HAP-1 (cell line): ENCODE results near the gene ACMSD.
A peak's percentile ranks its signal among the peaks of the same experiment; 100 is the strongest.

ENCODE experiments used
- DNase-seq, 2 experiments: peaks; one replicate each; pipeline ENCODE4 v3.0.0-alpha.2; 2016 to 2020; ENCODE audit warnings: low spot score in 2 of 2
- H3K27me3 ChIP-seq: fragments of 250-450 bp; sonication (Bioruptor Pico); 2 replicates; pipeline ENCODE4 v1.5.1; 2020; ENCODE audit warnings: low read depth, mild to moderate bottlenecking, moderate library complexity
- H3K36me3 ChIP-seq: fragments of 250-450 bp; sonication (Bioruptor Pico); replicated peaks from 2 replicates; pipeline ENCODE4 v1.5.1; 2020; ENCODE audit warnings: mild to moderate bottlenecking
- H3K4me1 ChIP-seq: fragments of 250-450 bp; sonication (Bioruptor Pico); 2 replicates; pipeline ENCODE4 v1.5.1; 2020; ENCODE audit warnings: mild to moderate bottlenecking
- H3K4me3 ChIP-seq: fragments of 250-450 bp; sonication (Bioruptor Pico); 2 replicates; pipeline ENCODE4 v1.5.1; 2020; ENCODE audit warnings: mild to moderate bottlenecking, moderate library complexity
- H3K9me3 ChIP-seq: fragments of 250-450 bp; sonication (Bioruptor Pico); 2 replicates; pipeline ENCODE4 v1.5.1; 2020; ENCODE audit warnings: mild to moderate bottlenecking, moderate library complexity
- in situ Hi-C: fragments of 300-500 bp; cut with MboI; formaldehyde crosslinking; loops from 3 replicates; pipeline ENCODE4 v1.14.3; 2020; ENCODE audit warnings: low sequenced_read_pairs, inconsistent platforms, mixed read lengths

ACMSD gene

GRCh38 chr2:134863446-134863845, 25.0 kb downstream of the ACMSD start:
- Histone ChIP-seq H3K9me3 (no peaks in the 10 kb centered on the region), H3K4me1 (no peaks in the 10 kb centered on the region), H3K4me3 (no peak overlapping the region), H3K27me3 (0 out of 2 replicates have a peak, but pooled peaks cover 4% of the 10 kb centered on the region), H3K36me3 (no peaks in the 10 kb centered on the region)
- in situ Hi-C loops, result no loop called here
- no peak for DNase-seq

- H3K4me1 ChIP-seq, result no peaks in the 10 kb centered on the region
- no peaks in the 10 kb centered on the region for H3K9me3 ChIP-seq
- no peaks in the 10 kb centered on the region for H3K36me3 ChIP-seq
- in situ Hi-C loops, result no loop called here
- no peak for DNase-seq
- no peak overlapping the region for H3K4me3 ChIP-seq
- no peaks in the 10 kb centered on the region for H3K27me3 ChIP-seq
Observed at GRCh38 chr2:134865067-134865787, 26.8 kb downstream of the ACMSD start.

DNA sequence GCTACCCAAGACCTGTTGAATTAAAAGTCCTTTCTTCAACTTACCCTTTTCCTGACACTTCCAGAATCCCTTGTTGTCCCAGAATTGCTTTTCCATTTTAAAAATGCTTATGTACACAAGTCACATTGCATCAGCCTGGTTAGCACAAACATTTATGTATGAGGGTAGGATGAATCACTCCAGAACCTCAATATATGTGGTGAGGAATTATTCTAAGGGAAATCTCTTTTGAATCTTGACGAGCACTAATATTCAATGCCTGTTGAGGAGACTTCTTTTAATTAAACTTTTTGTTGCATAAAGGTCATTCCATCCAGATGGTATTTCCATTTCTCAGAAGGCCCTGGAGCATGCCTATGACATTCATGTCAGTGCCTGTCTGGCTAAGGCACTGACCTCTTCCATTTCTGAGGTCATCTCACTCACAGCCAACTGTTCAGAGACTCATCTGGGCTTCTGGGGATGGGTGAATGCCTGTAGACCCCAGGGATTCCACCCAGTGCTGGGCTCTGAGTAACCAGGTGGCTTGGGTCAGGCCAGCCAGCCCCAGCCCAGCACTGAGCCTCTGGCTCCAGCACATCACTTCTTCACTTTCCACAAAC, 28.2 kb downstream of the ACMSD start:
- no peaks in the 10 kb centered on the region for H3K36me3 ChIP-seq
- in situ Hi-C loops, result no loop called here
- H3K4me1 ChIP-seq, result no peaks in the 10 kb centered on the region
- no peaks in the 10 kb centered on the region for H3K27me3 ChIP-seq
- H3K4me3 ChIP-seq, result no peak overlapping the region
- no peak for DNase-seq
- H3K9me3 ChIP-seq, result no peaks in the 10 kb centered on the region

- DNase-seq, result no peak
- in situ Hi-C loops, result no loop called here
Observed at GRCh38 chr2:134869946-134870736, 31.7 kb downstream of the ACMSD start.

DNA sequence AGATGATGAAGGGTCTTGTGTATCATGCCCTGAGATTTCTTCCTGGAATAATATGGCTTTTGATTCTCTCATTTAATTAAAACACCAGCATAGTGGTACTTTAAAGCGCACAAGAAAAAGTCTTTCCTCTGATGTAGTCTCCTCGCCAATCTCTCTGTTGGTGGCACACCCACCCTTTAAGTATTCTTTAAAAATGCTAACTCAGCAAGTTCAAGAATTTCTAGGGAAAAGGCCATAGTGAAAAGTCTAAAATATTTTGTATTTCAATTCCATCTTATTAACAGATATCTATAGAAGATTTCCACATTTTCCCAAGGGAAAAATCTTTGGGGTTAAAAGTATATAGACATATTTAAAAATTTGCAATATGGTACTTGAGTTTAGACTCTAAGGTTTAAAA, 34.7 kb downstream of the ACMSD start:
- Histone ChIP-seq H3K9me3 (no peaks in the 10 kb centered on the region), H3K36me3 (no peaks in the 10 kb centered on the region), H3K4me1 (no peaks in the 10 kb centered on the region), H3K4me3 (no peak overlapping the region), H3K27me3 (no peaks in the 10 kb centered on the region)
- DNase-seq, result no peak
- in situ Hi-C loops, result no loop called here

More at GRCh38 chr2:134869946-134870736, 31.7 kb downstream of the ACMSD start:
- no peaks in the 10 kb centered on the region for H3K36me3 ChIP-seq
- no peak overlapping the region for H3K4me3 ChIP-seq
- H3K4me1 ChIP-seq, result no peaks in the 10 kb centered on the region
- no peaks in the 10 kb centered on the region for H3K27me3 ChIP-seq
- H3K9me3 ChIP-seq, result no peaks in the 10 kb centered on the region

DNA sequence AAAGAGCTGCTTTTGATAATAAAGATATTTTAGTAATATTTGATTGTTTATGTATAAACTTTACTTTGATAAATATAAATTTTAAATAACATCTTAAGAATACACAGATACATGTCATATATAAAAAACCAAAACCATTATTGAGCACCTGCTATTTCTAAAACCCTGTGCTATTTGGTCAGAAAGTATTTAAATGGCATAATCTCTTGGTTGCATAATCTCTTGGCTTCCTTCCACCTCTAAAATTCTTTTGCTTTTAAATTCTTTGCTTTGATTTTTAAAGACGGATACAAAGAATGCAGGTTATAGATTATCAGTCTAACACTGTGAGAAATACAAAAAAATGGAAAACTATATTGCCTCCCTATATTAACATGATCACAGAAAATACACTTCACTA, 36.9 kb downstream of the ACMSD start:
- H3K36me3 ChIP-seq, result no peaks in the 10 kb centered on the region
- H3K4me1 ChIP-seq, result no peaks in the 10 kb centered on the region
- H3K4me3 ChIP-seq, result no peak overlapping the region
- no peak for DNase-seq
- in situ Hi-C loops, result no loop called here
- no peaks in the 10 kb centered on the region for H3K27me3 ChIP-seq
- no peaks in the 10 kb centered on the region for H3K9me3 ChIP-seq

GRCh38 chr2:134882773-134883172, 44.4 kb downstream of the ACMSD start:
- no peaks in the 10 kb centered on the region for H3K27me3 ChIP-seq
- DNase-seq, result no peak
- H3K4me3 ChIP-seq, result no peak overlapping the region
- H3K36me3 ChIP-seq, result no peaks in the 10 kb centered on the region
- no peaks in the 10 kb centered on the region for H3K9me3 ChIP-seq
- in situ Hi-C loops, result no loop called here
- H3K4me1 ChIP-seq, result no peaks in the 10 kb centered on the region

DNA sequence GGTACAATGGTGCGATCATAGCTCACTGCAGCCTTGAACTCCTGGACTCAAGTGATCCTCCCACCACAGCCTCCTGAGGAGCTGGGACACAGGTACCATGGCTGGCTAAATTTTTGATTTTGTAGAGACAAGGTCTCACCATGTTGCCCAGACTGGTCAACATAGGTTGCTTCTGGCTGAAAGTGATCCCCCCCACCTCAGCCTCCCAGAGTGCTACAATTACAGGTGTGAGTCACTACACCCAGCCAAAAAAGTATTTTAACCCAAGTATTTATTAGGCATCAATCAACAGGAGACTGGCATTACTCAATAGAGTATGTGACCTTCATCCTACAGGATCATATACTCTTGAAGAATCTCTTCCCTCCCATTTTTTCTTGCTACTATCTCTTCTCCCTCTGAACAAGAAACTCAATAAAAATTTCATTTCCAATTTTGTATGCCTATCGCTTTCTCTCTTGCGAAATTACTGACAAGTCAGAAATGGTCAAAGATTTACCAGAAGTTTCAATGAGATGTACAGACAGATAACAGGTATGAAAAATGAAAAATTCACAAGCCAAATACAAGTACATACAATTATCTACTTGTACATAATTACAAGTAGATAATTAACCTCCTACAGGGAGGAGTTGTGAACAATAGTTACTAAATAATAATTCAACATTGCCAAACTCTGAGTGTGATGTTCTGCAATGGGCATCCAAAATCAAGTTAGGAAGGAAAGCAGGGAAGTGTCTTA, 45.3 kb downstream of the ACMSD start:
- in situ Hi-C loops, result no loop called here
- DNase-seq, result no peak
- Histone ChIP-seq H3K4me3 (no peak overlapping the region), H3K9me3 (no peaks in the 10 kb centered on the region), H3K27me3 (no peaks in the 10 kb centered on the region), H3K4me1 (no peaks in the 10 kb centered on the region), H3K36me3 (no peaks in the 10 kb centered on the region)

GRCh38 chr2:134884435-134884834, 46.0 kb downstream of the ACMSD start:
- in situ Hi-C loops, result no loop called here
- Histone ChIP-seq H3K27me3 (no peaks in the 10 kb centered on the region), H3K4me3 (no peak overlapping the region), H3K9me3 (no peaks in the 10 kb centered on the region), H3K36me3 (no peaks in the 10 kb centered on the region), H3K4me1 (no peaks in the 10 kb centered on the region)
- no peak for DNase-seq

DNA sequence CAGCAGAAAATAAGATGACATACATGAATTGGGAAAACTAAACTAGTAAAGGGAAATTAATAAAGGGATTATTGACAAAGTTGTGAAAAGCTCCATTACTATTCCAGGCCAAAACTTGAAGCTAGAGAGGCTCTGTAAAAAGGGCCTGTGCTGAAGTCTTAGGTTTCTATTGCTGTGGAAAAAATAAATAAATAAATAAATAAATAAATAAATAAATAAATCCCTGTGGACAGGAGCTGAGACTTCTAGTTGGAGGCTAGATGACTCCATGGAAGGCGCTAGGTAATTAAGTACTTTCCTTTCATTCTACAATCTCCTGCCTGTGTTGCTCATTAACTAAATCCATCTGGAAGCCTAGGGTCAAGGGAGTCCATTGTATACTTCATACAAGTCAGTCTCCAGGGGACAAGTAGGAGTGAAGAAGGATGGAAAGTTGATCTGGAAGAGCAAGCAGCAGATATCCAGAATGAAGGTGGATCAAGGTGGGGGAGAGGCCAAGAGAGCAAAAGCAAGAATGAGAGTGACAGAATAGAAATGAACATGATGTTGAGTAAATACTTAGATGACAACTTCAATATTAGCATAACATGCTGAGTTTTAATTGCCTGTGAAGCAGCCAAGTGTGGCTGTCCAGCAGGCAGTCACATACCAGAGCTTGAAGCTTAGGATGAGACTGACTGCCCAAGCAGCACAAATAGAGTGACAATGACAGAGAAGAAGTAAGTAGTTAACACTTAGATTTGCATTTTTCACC, 54.0 kb downstream of the ACMSD start:
- no peaks in the 10 kb centered on the region for H3K4me1 ChIP-seq
- H3K9me3 ChIP-seq, result no peaks in the 10 kb centered on the region
- no peaks in the 10 kb centered on the region for H3K36me3 ChIP-seq
- no peak for DNase-seq
- in situ Hi-C loops, result no loop called here
- H3K27me3 ChIP-seq, result peaks cover 12% of the 10 kb centered on the region
- H3K4me3 ChIP-seq, result no peak overlapping the region

- no peak overlapping the region for H3K4me3 ChIP-seq
- no peaks in the 10 kb centered on the region for H3K36me3 ChIP-seq
- H3K9me3 ChIP-seq, result no peaks in the 10 kb centered on the region
- no peaks in the 10 kb centered on the region for H3K4me1 ChIP-seq
- H3K27me3 ChIP-seq, result peaks cover 13% of the 10 kb centered on the region
- DNase-seq, result peak in 1 of 2 experiments; percentile 11
- in situ Hi-C loops, result loop anchor here (5.0 kb wide), 1 partner anchor 436 kb away; no protein-coding TSS in a partner anchor
Observed at GRCh38 chr2:134897932-134898331, 59.5 kb downstream of the ACMSD start.

GRCh38 chr2:134899204-134899603, 60.8 kb downstream of the ACMSD start:
- Histone ChIP-seq H3K4me1 (no peaks in the 10 kb centered on the region), H3K4me3 (no peak overlapping the region), H3K9me3 (no peaks in the 10 kb centered on the region), H3K36me3 (no peaks in the 10 kb centered on the region), H3K27me3 (peaks cover 8% of the 10 kb centered on the region; the same call in 1 of the 2 replicates)
- DNase-seq, result no peak
- in situ Hi-C loops, result loop anchor here (5.0 kb wide), 1 partner anchor 437 kb away; no protein-coding TSS in a partner anchor

GRCh38 chr2:134900151-134900550, 61.7 kb downstream of the ACMSD start:
- no peak for DNase-seq
- in situ Hi-C loops, result no loop called here

More at GRCh38 chr2:134900151-134900550, 61.7 kb downstream of the ACMSD start:
- H3K4me1 ChIP-seq, result no peaks in the 10 kb centered on the region
- no peaks in the 10 kb centered on the region for H3K36me3 ChIP-seq
- peaks cover 8% of the 10 kb centered on the region; the same call in 1 of the 2 replicates for H3K27me3 ChIP-seq
- no peaks in the 10 kb centered on the region for H3K9me3 ChIP-seq
- H3K4me3 ChIP-seq, result no peak overlapping the region
